H9 (cell line): Measurements from ENCODE around the gene KLF2. TPM values are rescaled to one million over a fixed set of nuclear protein-coding genes. Genes with fewer than 3 reads are reported as not detected.

ENCODE experiments used
- DNase-seq: peaks from one replicate; pipeline ENCODE4 v3.0.0-alpha.2; 2017
- H2AFZ ChIP-seq: one replicate; pipeline ENCODE4 v1.6.1; 2013; ENCODE audit warnings: mild to moderate bottlenecking, low read length, control low read depth, moderate library complexity
- H2AK5ac ChIP-seq: 2 replicates; pipeline ENCODE4 v1.6.1; 2013; ENCODE audit warnings: low read length, control low read depth, mixed read lengths; ENCODE audit not compliant: insufficient read length
- H2BK120ac ChIP-seq: one replicate; pipeline ENCODE4 v1.6.1; 2013; ENCODE audit warnings: low read depth, mild to moderate bottlenecking, low read length, control low read depth, inconsistent platforms; ENCODE audit not compliant: poor library complexity, severe bottlenecking
- H2BK12ac ChIP-seq: 2 replicates; pipeline ENCODE4 v1.6.1; 2013; ENCODE audit warnings: low read length, control low read depth, mixed read lengths, low read depth; ENCODE audit not compliant: insufficient read length
- H2BK15ac ChIP-seq: 2 replicates; pipeline ENCODE4 v1.6.1; 2013; ENCODE audit warnings: low read depth, low read length, control low read depth
- H2BK20ac ChIP-seq: one replicate; pipeline ENCODE4 v1.6.1; 2013; ENCODE audit warnings: low read depth, mild to moderate bottlenecking, low read length, control low read depth, inconsistent platforms; ENCODE audit not compliant: poor library complexity, severe bottlenecking
- H2BK5ac ChIP-seq: 2 replicates; pipeline ENCODE4 v1.6.1; 2013; ENCODE audit warnings: low read length, control low read depth, mixed read lengths; ENCODE audit not compliant: insufficient read length
- H3K14ac ChIP-seq: 2 replicates; pipeline ENCODE4 v1.6.1; 2013; ENCODE audit warnings: low read length, control low read depth; ENCODE audit not compliant: insufficient read depth
- H3K18ac ChIP-seq: 2 replicates; pipeline ENCODE4 v1.6.1; 2013; ENCODE audit warnings: low read depth, mild to moderate bottlenecking, mixed read lengths, low read length, control low read depth; ENCODE audit not compliant: insufficient read length
- H3K23ac ChIP-seq: 2 replicates; pipeline ENCODE4 v1.6.1; 2013; ENCODE audit warnings: low read length, control low read depth, mixed read lengths, low read depth; ENCODE audit not compliant: insufficient read length
- H3K23me2 ChIP-seq: 2 replicates; pipeline ENCODE4 v1.6.1; 2013; ENCODE audit warnings: low read depth, mild to moderate bottlenecking, mixed read lengths, low read length, control low read depth; ENCODE audit not compliant: insufficient read length, poor library complexity, severe bottlenecking
- H3K27ac ChIP-seq: 2 replicates; pipeline ENCODE4 v1.5.1; 2013; ENCODE audit warnings: low read length, control low read depth, mixed read lengths, low read depth; ENCODE audit not compliant: insufficient read length
- H3K27me3 ChIP-seq: 2 replicates; pipeline ENCODE4 v1.6.1; 2013; ENCODE audit warnings: low read length, control low read depth, inconsistent platforms; ENCODE audit not compliant: insufficient read depth
- H3K4ac ChIP-seq: 2 replicates; pipeline ENCODE4 v1.6.1; 2013; ENCODE audit warnings: low read depth, mild to moderate bottlenecking, control low read depth, inconsistent platforms, low read length, moderate library complexity
- H3K4me1 ChIP-seq: 2 replicates; pipeline ENCODE4 v1.6.1; 2013; ENCODE audit warnings: low read length, control low read depth, inconsistent platforms; ENCODE audit not compliant: insufficient read depth
- H3K4me2 ChIP-seq: 2 replicates; pipeline ENCODE4 v1.6.1; 2013; ENCODE audit warnings: low read length, control low read depth, mixed read lengths; ENCODE audit not compliant: insufficient read length, insufficient read depth
- H3K56ac ChIP-seq: 2 replicates; pipeline ENCODE4 v1.6.1; 2013; ENCODE audit warnings: low read depth, mild to moderate bottlenecking, mixed read lengths, low read length, control low read depth; ENCODE audit not compliant: insufficient read length
- H3K79me1 ChIP-seq: 2 replicates; pipeline ENCODE4 v1.6.1; 2013; ENCODE audit warnings: low read depth, mild to moderate bottlenecking, moderate library complexity, low read length, control low read depth, inconsistent platforms; ENCODE audit not compliant: insufficient read depth, poor library complexity, severe bottlenecking
- H3K79me2 ChIP-seq: 2 replicates; pipeline ENCODE4 v1.6.1; 2013; ENCODE audit warnings: low read length, control low read depth, inconsistent platforms; ENCODE audit not compliant: insufficient read depth
- H3K9ac ChIP-seq: 2 replicates; pipeline ENCODE4 v1.6.1; 2013; ENCODE audit warnings: low read length, control low read depth, mixed read lengths; ENCODE audit not compliant: insufficient read length; ENCODE audit errors: extremely low read depth
- H3K9me3 ChIP-seq: one replicate; pipeline ENCODE4 v1.6.1; 2013; ENCODE audit warnings: low read depth, low read length, inconsistent platforms; ENCODE audit not compliant: control insufficient read depth
- H3T11ph ChIP-seq: one replicate; pipeline ENCODE4 v1.6.1; 2013; ENCODE audit warnings: mild to moderate bottlenecking, low read length, control low read depth, inconsistent platforms
- H4K20me1 ChIP-seq: one replicate; pipeline ENCODE4 v1.6.1; 2013; ENCODE audit not compliant: control insufficient read depth, insufficient read length, insufficient read depth
- H4K5ac ChIP-seq: 2 replicates; pipeline ENCODE4 v1.6.1; 2013; ENCODE audit warnings: low read depth, mild to moderate bottlenecking, mixed read lengths, low read length, control low read depth; ENCODE audit not compliant: insufficient read length
- H4K8ac ChIP-seq: replicated peaks from 2 replicates; pipeline ENCODE4 v1.6.1; 2013; ENCODE audit warnings: low read length, control low read depth, mixed read lengths, low read depth; ENCODE audit not compliant: insufficient read length
- H4K91ac ChIP-seq: 2 replicates; pipeline ENCODE4 v1.6.1; 2013; ENCODE audit warnings: low read depth, mild to moderate bottlenecking, moderate library complexity, mixed read lengths, low read length, control low read depth; ENCODE audit not compliant: insufficient read length
- H3K27ac Mint-ChIP-seq, 3 experiments: 2 replicates in 2 of 3; 3 replicates in 1 of 3; pipeline ENCODE4 v1.8.0; 2020 to 2021; ENCODE audit warnings: mixed read lengths in 3 of 3, mild to moderate bottlenecking in 1 of 3, moderate library complexity in 1 of 3
- H3K27me3 Mint-ChIP-seq: 2 replicates; pipeline ENCODE4 v1.8.0; 2021; ENCODE audit warnings: low read depth, mild to moderate bottlenecking, moderate library complexity, mixed read lengths
- H3K36me3 Mint-ChIP-seq, 3 experiments: 2 replicates in 2 of 3; 3 replicates in 1 of 3; pipeline ENCODE4 v1.8.0; 2020 to 2021; ENCODE audit warnings: low read depth in 3 of 3, mixed read lengths in 3 of 3; ENCODE audit not compliant: insufficient read depth in 1 of 3
- H3K4me1 Mint-ChIP-seq, 2 experiments: 2 replicates each; pipeline ENCODE4 v1.8.0; 2020; ENCODE audit warnings: mixed read lengths in 2 of 2
- H3K4me3 Mint-ChIP-seq, 2 experiments: 2 replicates in 1 of 2; 3 replicates in 1 of 2; pipeline ENCODE4 v1.8.0; 2020 to 2021; ENCODE audit warnings: mild to moderate bottlenecking in 2 of 2, mixed read lengths in 2 of 2, moderate library complexity in 1 of 2
- H3K9me3 Mint-ChIP-seq, 2 experiments: 2 replicates in 1 of 2; 3 replicates in 1 of 2; pipeline ENCODE4 v1.8.0; 2020; ENCODE audit warnings: mild to moderate bottlenecking in 2 of 2, mixed read lengths in 2 of 2, moderate library complexity in 1 of 2
- CTCF ChIP-seq: fragments of 200-600 bp; sonication (generic); conservative IDR thresholded peaks from 3 replicates; pipeline ENCODE4 v1.8.0; 2021; ENCODE audit warnings: antibody characterized with exemption, mild to moderate bottlenecking
- WGBS: extraction: QIAGEN DNeasy Blood & Tissue Kit; methylation state at CpG from one replicate; pipeline ENCODE4 v1.1.7; 2013; ENCODE audit warnings: missing lambda C conversion rate, low lambda C conversion rate, mixed read lengths; ENCODE audit not compliant: insufficient read length; ENCODE audit errors: extremely low coverage; 5-methylcytosine and 5-hydroxymethylcytosine counted together
- total RNA-seq: library from RNA; stranded (reverse); gene quantifications from 2 replicates; pipeline ENCODE4 v1.2.1, GENCODE V29; 2021

The KLF2 gene
- total RNA-seq, 1 experiment from 2014 or later = 0.33 TPM

DNA sequence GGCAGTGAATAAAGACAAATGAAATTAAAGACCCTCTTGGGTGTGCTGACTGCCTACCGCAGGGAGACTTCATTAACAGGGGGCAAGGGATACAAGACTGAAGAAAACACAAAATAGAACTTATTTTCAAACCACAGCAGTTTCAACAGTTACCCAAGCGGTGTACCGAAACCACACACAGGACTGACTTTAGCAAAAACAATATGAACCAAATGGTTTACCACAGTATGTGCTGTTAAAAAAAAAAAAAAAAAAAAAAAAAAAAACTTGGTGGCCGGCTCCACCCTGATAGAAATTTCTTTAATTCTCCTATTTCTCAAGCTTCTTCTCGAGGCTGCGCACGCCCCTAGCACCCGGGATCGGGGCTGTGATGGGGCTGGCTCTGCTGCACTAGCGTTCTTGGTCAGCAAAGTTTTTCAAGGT, 42.6 kb downstream of the KLF2 start:
- no peak overlapping the region for H3K4me2 ChIP-seq

More for the DNA sequence above, 42.6 kb downstream of the KLF2 start:
- no peak overlapping the region for H3K18ac ChIP-seq
- no peak overlapping the region for H2AFZ ChIP-seq
- H3K79me2 ChIP-seq = no peaks in the 10 kb centered on the region
- H2BK5ac ChIP-seq = no peak overlapping the region
- Mint-ChIP-seq H3K27me3 (no peaks in the 10 kb centered on the region), H3K4me3 (no peak overlapping the region), H3K9me3 (no peaks in the 10 kb centered on the region), H3K36me3 (peaks cover 5 to 7% (median 5%) of the 10 kb centered on the region in 3 experiments; a peak in 3 of 7 replicates), H3K4me1 (peaks cover 14 to 42% of the 10 kb centered on the region in 2 experiments), H3K27ac (peak overlapping the region in 2 of 3 experiments; percentile 47 to 91; a peak in 2 of 7 replicates)
- H3K4me1 ChIP-seq = no peaks in the 10 kb centered on the region
- H3K14ac ChIP-seq = no peak overlapping the region
- no peaks in the 10 kb centered on the region for H4K20me1 ChIP-seq
- H2BK15ac ChIP-seq = no peak overlapping the region
- no peak overlapping the region for H2AK5ac ChIP-seq
- H4K8ac ChIP-seq = no peak overlapping the region
- no peak overlapping the region for H3K4ac ChIP-seq
- no peak overlapping the region for H3K56ac ChIP-seq
- WGBS = no CpG with 5 or more reads among the region's 10 CpGs
- no peak overlapping the region for H4K5ac ChIP-seq
- no peaks in the 10 kb centered on the region for H3K23me2 ChIP-seq
- H3K79me1 ChIP-seq = no peaks in the 10 kb centered on the region
- no peaks in the 10 kb centered on the region for H3K27me3 ChIP-seq
- no peak overlapping the region for H2BK120ac ChIP-seq
- no peak overlapping the region for H3K27ac ChIP-seq
- H3T11ph ChIP-seq = no peak overlapping the region
- no peak overlapping the region for H2BK20ac ChIP-seq
- no peak for TF ChIP-seq CTCF
- H3K23ac ChIP-seq = no peak overlapping the region
- DNase-seq = no peak
- H3K9me3 ChIP-seq = no peaks in the 10 kb centered on the region
- H3K9ac ChIP-seq = no peak overlapping the region
- no peak overlapping the region for H2BK12ac ChIP-seq
- no peak overlapping the region for H4K91ac ChIP-seq
